ENCODE measurements around the gene GABRR2. TPM values are rescaled to one million over a fixed set of nuclear protein-coding genes. Genes with fewer than 3 reads are reported as not detected.

Gene GABRR2
- total RNA-seq, 1 donor from 2014 or later: 1.4 TPM

DNA sequence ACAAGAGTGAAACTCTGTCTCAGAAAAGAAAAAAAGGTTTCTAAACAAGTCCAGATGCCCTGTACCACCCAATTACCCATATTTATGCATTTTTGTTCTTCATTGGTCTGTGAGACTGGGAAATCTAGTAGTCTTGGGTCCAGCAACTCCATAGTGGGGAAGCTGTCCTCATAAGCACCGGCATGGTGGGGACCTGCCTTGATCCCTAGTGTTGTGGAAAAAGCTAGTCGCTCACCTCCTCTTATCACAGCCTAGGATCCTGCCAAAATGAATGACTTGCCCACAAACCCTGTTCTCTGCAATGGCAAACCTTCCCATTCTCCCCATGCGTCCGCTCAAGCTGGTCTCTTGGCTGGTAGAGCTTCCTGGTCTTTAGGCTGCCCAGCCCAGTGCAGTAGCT is 59.7 kb downstream of the GABRR2 start:
- no peak for DNase-seq
- Histone ChIP-seq H3K9me3 (no peaks in the 10 kb centered on the region), H3K27me3 (no peaks in the 10 kb centered on the region), H3K27ac (no peak overlapping the region), H3K4me3 (no peak overlapping the region), H3K36me3 (no peaks in the 10 kb centered on the region), H3K4me1 (no peaks in the 10 kb centered on the region)
- no peak for ATAC-seq
- TF ChIP-seq, protein P1, sequence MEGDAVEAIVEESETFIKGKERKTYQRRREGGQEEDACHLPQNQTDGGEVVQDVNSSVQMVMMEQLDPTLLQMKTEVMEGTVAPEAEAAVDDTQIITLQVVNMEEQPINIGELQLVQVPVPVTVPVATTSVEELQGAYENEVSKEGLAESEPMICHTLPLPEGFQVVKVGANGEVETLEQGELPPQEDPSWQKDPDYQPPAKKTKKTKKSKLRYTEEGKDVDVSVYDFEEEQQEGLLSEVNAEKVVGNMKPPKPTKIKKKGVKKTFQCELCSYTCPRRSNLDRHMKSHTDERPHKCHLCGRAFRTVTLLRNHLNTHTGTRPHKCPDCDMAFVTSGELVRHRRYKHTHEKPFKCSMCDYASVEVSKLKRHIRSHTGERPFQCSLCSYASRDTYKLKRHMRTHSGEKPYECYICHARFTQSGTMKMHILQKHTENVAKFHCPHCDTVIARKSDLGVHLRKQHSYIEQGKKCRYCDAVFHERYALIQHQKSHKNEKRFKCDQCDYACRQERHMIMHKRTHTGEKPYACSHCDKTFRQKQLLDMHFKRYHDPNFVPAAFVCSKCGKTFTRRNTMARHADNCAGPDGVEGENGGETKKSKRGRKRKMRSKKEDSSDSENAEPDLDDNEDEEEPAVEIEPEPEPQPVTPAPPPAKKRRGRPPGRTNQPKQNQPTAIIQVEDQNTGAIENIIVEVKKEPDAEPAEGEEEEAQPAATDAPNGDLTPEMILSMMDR (IDR thresholded peaks at IDR 0.05): no peak
- intact Hi-C loops (cut with DNase I): no loop called here

DNA sequence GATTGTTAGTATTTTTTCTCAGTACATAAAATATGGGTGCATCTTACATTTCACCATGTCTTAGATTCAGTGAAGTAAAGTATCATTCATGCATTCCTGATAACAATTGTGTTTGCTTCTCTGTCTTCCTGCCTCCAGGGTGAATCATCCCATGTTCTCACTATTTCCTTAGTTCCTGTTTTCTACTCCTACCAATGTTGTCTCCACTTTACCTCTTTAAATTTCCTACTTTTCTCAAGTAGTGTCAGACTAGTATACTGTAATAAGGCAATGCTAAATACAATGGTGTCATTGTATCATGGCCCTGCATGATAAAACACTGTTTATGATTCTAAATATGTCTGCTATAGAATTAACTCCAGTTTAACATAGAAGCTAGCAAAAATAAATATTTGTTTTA is 60.5 kb downstream of the GABRR2 start:
- ATAC-seq: no peak
- no peaks in the 10 kb centered on the region for H3K9me3 ChIP-seq
- intact Hi-C loops (cut with DNase I): no loop called here

DNA sequence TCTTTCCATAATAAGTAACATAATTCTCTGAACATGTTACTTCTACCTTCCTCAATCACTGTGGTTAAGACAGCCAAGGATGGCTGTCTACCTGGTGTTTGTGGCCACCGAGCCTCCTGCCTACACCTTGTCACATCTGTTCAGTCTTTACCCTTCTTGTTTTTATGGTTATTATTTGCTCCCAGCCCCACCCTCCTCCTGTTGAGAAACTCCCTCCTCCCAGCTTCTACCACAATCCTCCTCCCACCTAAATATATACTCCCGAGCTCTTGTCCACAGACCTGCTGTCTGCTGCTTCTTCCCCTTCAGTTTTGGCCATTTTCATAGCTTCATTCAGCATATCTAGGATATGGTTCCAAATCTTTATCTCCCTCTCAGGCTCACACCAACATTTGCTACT is 62.2 kb downstream of the GABRR2 start:
- TF ChIP-seq, protein P1 (IDR thresholded peaks at IDR 0.05): no peak
- intact Hi-C loops (cut with DNase I): no loop called here

More for the DNA sequence above, 60.5 kb downstream of the GABRR2 start:
- TF ChIP-seq, protein P1 (IDR thresholded peaks at IDR 0.05): no peak
- no peaks in the 10 kb centered on the region for H3K4me1 ChIP-seq
- no peaks in the 10 kb centered on the region for H3K27me3 ChIP-seq
- DNase-seq: no peak
- no peak overlapping the region for H3K27ac ChIP-seq
- H3K4me3 ChIP-seq: no peak overlapping the region
- H3K36me3 ChIP-seq: no peaks in the 10 kb centered on the region

DNA sequence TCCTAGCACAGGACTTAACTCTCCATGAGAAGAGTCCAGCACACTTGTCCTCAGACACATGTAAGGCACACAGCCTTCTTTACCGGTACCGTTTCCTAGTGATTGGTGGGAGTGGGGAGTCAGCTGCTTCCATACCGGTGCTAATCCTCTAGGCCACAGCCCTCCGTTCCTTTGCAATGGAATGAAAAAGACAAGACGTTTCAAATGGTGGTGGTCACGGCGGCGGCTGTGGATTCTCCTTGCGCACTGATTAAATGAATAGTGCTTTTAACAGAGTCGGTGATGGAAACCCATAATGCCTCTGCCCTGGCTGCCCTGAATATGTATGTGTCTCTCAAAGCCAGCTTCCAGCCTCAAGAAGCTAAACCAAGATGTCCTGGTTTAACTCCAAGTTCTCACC is 63.1 kb downstream of the GABRR2 start:
- ATAC-seq: no peak
- TF ChIP-seq, protein P1 (IDR thresholded peaks at IDR 0.05): no peak
- intact Hi-C loops (cut with DNase I): no loop called here

More for the DNA sequence above, 62.2 kb downstream of the GABRR2 start:
- Histone ChIP-seq H3K27me3 (no peaks in the 10 kb centered on the region), H3K9me3 (no peaks in the 10 kb centered on the region), H3K27ac (no peak overlapping the region), H3K4me1 (no peaks in the 10 kb centered on the region), H3K4me3 (no peak overlapping the region), H3K36me3 (no peaks in the 10 kb centered on the region)
- no peak for DNase-seq
- ATAC-seq: peak; percentile 48

DNA sequence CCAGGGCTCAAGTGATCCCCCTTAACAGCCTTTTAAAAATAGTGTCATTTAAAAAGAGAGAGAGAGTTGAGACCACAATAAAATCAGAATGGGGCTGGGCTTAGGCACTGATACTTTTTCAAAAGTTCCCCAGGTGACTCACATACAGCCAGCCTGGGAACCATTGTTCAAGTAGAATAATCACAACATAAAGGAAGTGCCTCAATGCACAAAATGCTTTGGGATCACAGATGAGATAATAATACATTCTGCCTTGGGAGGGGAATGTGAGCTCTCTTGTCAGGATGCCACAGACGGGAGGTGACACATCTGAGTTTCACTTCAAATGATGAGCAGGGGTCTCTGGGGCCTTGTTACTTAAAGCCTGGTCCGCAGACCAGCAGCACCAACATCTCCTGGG is 63.9 kb downstream of the GABRR2 start:
- Histone ChIP-seq H3K4me3 (no peak overlapping the region), H3K9me3 (no peaks in the 10 kb centered on the region), H3K36me3 (no peaks in the 10 kb centered on the region), H3K4me1 (no peaks in the 10 kb centered on the region), H3K27ac (no peak overlapping the region), H3K27me3 (no peaks in the 10 kb centered on the region)
- TF ChIP-seq, protein P1 (IDR thresholded peaks at IDR 0.05): no peak
- ATAC-seq: no peak
- DNase-seq: no peak
- intact Hi-C loops (cut with DNase I): no loop called here

More for the DNA sequence above, 63.1 kb downstream of the GABRR2 start:
- no peaks in the 10 kb centered on the region for H3K9me3 ChIP-seq
- DNase-seq: no peak
- no peak overlapping the region for H3K4me3 ChIP-seq
- H3K4me1 ChIP-seq: no peaks in the 10 kb centered on the region
- H3K27ac ChIP-seq: no peak overlapping the region
- no peaks in the 10 kb centered on the region for H3K27me3 ChIP-seq
- H3K36me3 ChIP-seq: no peaks in the 10 kb centered on the region

DNA sequence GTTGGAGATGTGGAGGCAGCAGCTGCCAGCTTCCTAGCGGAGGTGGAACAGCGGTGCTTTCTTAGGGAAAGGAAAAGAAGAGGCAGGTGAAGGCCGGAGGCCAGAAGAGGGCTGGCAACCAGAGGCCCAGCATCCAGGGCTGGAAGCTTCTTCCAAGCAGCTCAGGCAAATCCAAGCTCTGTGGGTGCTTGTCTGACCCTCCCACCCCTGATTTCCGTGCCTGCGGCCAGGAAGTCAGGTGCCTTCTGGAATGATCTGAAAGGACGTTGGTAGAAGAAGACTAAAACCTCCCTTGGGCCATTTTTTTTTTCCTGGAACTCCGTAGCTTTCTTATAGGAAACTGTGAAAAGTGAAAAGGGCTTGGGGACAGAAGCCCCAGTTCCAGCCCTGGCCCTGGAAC is 64.9 kb downstream of the GABRR2 start:
- TF ChIP-seq, protein P1 (IDR thresholded peaks at IDR 0.05): no peak
- Histone ChIP-seq H3K9me3 (no peaks in the 10 kb centered on the region), H3K36me3 (no peaks in the 10 kb centered on the region), H3K27ac (no peak overlapping the region), H3K27me3 (no peaks in the 10 kb centered on the region), H3K4me3 (no peak overlapping the region), H3K4me1 (no peaks in the 10 kb centered on the region)
- DNase-seq (no peak), ATAC-seq (no peak)
- intact Hi-C loops (cut with DNase I): no loop called here
